GM21528 (cell line): Measurements from ENCODE around the gene PEDS1.
"Not testable (repeated sequence)": the region's sequence is repeated elsewhere in the genome, so short reads cannot be mapped to it uniquely, and the experiment has no call there.

Source experiments
- ATAC-seq: cut with Tn5 transposase; IDR thresholded peaks from one replicate; pipeline ENCODE4 v1.9.1; 2021; ENCODE audit warnings: mild to moderate bottlenecking, moderate library complexity; ENCODE audit not compliant: unreplicated experiment, low FRiP score

Gene PEDS1

GRCh38 chr20:50116368-50116999, 37.0 kb downstream of the PEDS1 start:
- no peak for ATAC-seq

- peak; percentile 67 for ATAC-seq
Observed at GRCh38 chr20:50115591-50116367, 37.7 kb downstream of the PEDS1 start.

GRCh38 chr20:50115041-50115512, 38.4 kb downstream of the PEDS1 start:
- ATAC-seq, result no peak

- ATAC-seq, result no peak
Observed at GRCh38 chr20:50113420-50114224, 39.9 kb downstream of the PEDS1 start.

- peak; percentile 55 for ATAC-seq
Observed at GRCh38 chr20:50112512-50113419, 40.8 kb downstream of the PEDS1 start, which contains the start of gene UBE2V1. UBE2V1 (minus strand) TSS chr20:50113150; CDS start chr20:50113128, 22 bp downstream.

- no peak for ATAC-seq
Observed at GRCh38 chr20:50111829-50112495, 41.6 kb downstream of the PEDS1 start.

GRCh38 chr20:50111120-50111828, 42.2 kb downstream of the PEDS1 start:
- ATAC-seq, result no peak

- no peak for ATAC-seq
Observed at GRCh38 chr20:50110141-50111047, 43.1 kb downstream of the PEDS1 start.

- no peak for ATAC-seq
Observed at GRCh38 chr20:50108556-50109235, 44.8 kb downstream of the PEDS1 start.

- ATAC-seq, result no peak
Observed at GRCh38 chr20:50107796-50108331, 45.7 kb downstream of the PEDS1 start.

- ATAC-seq, result no peak
Observed at GRCh38 chr20:50107086-50107660, 46.4 kb downstream of the PEDS1 start.

- not testable (repeated sequence) for ATAC-seq
Observed at GRCh38 chr20:50106669-50107068, 46.9 kb downstream of the PEDS1 start.
